ENCODE data around the gene FILIP1L.
"Not testable (repeated sequence)": the region's sequence is repeated elsewhere in the genome, so short reads cannot be mapped to it uniquely, and the experiment has no call there.

The FILIP1L gene

GRCh38 chr3:100098784-100099070 is 15.6 kb downstream of the FILIP1L start:
- DNase-seq (ENCODE audit: low spot score), result no peak

GRCh38 chr3:100097919-100098783 is 16.1 kb downstream of the FILIP1L start:
- DNase-seq (ENCODE audit: low spot score), result peak; percentile 27

- no peak for DNase-seq (ENCODE audit: low spot score)
These were observed 17.4 kb downstream of the FILIP1L start for GRCh38 chr3:100096866-100097265.

GRCh38 chr3:100096286-100096685 is 18.0 kb downstream of the FILIP1L start:
- DNase-seq (ENCODE audit: low spot score), result not testable (repeated sequence)

GRCh38 chr3:100093831-100094230 is 20.5 kb downstream of the FILIP1L start:
- no peak for DNase-seq (ENCODE audit: low spot score)

- no peak for DNase-seq (ENCODE audit: low spot score)
These were observed 23.7 kb downstream of the FILIP1L start for GRCh38 chr3:100090669-100091005.

- peak; percentile 26 for DNase-seq (ENCODE audit: low spot score)
These were observed 24.3 kb downstream of the FILIP1L start for GRCh38 chr3:100089812-100090668.

- no peak for DNase-seq (ENCODE audit: low spot score)
These were observed 25.4 kb downstream of the FILIP1L start for GRCh38 chr3:100088735-100089368.

- no peak for DNase-seq (ENCODE audit: low spot score)
These were observed 27.1 kb downstream of the FILIP1L start for GRCh38 chr3:100087198-100087597.

- no peak for DNase-seq (ENCODE audit: low spot score)
These were observed 27.9 kb downstream of the FILIP1L start for GRCh38 chr3:100086401-100086800.

- no peak for DNase-seq (ENCODE audit: low spot score)
These were observed 30.0 kb downstream of the FILIP1L start for GRCh38 chr3:100084100-100084806.

GRCh38 chr3:100083209-100083608 is 31.1 kb downstream of the FILIP1L start:
- no peak for DNase-seq (ENCODE audit: low spot score)

- DNase-seq (ENCODE audit: low spot score), result no peak
These were observed 31.6 kb downstream of the FILIP1L start for GRCh38 chr3:100082714-100083113.

GRCh38 chr3:100081986-100082692 is 32.2 kb downstream of the FILIP1L start:
- no peak for DNase-seq (ENCODE audit: low spot score)

GRCh38 chr3:100081311-100081710 is 33.0 kb downstream of the FILIP1L start:
- no peak for DNase-seq (ENCODE audit: low spot score)

- DNase-seq (ENCODE audit: low spot score), result no peak
These were observed 33.7 kb downstream of the FILIP1L start for GRCh38 chr3:100080573-100080972.

GRCh38 chr3:100079328-100079727 is 35.0 kb downstream of the FILIP1L start:
- DNase-seq (ENCODE audit: low spot score), result no peak

- no peak for DNase-seq (ENCODE audit: low spot score)
These were observed 37.4 kb downstream of the FILIP1L start for GRCh38 chr3:100076731-100077529.

GRCh38 chr3:100075851-100076730 is 38.2 kb downstream of the FILIP1L start:
- DNase-seq (ENCODE audit: low spot score), result no peak

- no peak for DNase-seq (ENCODE audit: low spot score)
These were observed 39.1 kb downstream of the FILIP1L start for GRCh38 chr3:100075196-100075595.

Measured in HuH-7.5 (cell line).